ENCODE measurements around the gene FAM168A.
"Not testable (repeated sequence)": the region's sequence is repeated elsewhere in the genome, so short reads cannot be mapped to it uniquely, and the experiment has no call there.

FAM168A gene

DNA sequence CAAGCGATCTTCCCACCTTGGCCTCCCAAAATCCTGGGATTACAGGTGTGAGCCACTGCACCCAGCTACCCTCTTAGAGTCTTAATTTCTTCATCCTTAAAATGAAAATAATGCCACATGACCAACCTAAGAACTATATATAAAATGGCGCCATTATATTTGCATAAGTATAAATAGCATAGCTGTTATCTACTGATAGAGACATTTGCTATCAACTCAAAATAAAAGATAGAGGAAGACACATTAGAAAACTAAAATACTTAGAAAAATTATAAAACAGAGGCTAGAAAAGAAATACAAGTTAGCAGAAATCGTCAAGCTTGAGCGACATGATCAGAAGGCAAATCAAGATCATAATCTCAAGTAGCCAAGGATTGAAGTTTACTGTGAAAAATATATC, 6.2 kb downstream of the FAM168A start:
- DNase-seq, result no peak

DNA sequence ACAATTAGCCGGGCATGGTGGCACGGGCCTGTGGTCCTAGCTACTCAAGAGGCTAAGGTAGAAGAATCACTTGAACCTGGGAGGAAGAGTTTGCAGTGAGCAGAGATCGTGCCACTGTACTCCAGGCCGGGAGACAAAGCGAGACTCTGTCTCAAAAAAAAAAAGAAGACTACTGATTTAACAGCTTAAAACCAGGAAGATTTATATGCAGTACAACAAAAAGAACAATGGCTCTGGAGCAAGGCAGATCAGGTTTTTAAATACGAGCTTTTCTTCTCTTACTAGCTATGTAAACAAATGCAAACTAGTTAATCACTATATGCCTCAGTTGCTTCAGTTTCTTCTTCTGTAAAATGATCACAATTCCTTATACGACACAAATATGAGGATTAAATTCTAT, 6.9 kb downstream of the FAM168A start:
- no peak for DNase-seq

DNA sequence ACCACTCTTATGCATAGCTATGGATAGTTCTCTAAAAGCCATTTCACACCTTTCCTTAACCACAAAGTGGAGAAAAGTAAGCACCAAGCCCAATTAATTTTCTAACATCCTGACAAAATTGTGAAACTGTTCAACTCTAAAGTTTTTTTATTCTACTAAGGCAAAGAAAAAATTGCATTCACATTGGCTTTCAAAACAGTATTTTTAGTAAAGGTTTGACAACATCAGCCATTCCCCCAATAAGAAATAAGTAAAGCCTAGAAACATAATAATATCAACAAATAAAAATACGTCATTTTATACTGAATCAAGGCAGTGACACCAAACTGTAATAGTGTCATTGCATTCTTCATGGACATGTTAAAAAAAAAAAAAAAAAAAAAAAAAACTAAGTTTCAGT, 11.1 kb downstream of the FAM168A start:
- DNase-seq, result no peak

DNA sequence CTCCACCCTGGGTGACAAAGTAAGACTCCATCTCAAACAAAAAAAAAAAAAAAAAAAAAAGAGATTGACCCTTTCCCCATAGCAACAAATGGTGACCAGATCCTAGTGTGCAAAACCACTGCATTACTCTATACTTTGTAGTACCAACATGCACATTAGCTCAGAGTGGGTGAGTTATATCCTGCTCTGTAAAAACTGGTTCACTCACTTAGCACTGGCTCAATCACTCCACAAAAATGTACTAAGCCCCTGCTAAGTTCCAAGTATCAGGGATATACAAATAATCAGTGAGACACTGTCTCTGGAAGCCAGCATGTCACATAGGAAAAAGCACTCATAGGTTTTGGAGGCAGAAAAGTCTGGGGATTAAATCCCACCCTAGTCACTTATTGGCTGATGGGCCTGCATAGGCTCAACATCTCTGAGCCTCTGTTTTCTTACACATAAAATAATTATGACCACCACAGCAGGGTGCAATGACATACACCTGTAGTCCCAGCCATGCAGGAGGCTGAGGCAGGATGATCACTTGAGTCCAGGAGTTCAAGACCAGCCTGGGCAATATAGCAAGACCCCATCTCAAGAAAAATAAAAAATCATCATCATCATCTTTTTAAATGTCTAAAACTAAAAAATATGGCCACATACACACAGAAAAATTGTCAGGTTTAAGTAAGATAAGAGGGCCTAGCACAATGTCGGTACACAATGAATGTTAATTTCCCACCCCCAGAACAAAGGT, 11.9 kb downstream of the FAM168A start:
- DNase-seq, result no peak

GRCh38 chr11:73584831-73585230, 13.1 kb downstream of the FAM168A start:
- DNase-seq, result no peak

DNA sequence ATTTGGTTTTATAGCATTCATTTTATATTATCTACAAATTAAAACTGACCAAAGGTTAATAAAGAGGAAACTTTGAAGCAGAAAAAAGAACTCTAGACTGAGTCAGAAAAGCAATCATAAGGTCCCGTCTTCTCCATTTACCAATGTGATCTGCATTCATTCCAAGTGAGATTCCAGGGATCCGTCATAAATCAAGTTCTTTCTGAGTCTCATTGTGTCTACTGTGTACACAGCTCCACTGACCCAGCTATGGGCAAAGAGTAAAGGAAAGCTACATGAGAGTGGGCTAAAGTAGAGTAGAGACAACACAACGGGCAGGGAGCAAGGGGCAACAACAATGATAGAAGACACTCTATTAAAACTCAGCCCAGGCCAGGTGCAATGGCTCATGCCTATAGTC, 15.3 kb downstream of the FAM168A start:
- DNase-seq, result no peak

DNA sequence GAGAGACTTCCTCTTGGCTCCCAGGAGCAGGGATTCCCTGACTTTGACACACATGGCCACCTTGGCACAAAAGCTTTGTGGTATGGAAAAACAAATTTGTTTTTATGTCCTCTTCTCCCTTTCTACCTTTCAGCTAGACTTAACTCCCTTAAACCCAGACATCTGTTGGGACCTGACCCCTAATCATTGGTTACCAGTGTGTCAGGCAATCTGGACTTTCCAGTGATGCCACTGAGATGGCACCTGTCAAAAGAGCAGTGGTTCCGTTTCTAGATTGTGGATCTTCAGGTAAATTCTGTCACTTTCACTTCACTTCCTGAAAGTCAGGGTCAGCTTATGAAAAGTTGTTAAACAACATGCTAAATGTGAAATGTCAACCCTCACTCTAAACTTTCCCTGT, 17.2 kb downstream of the FAM168A start:
- not testable (repeated sequence) for DNase-seq

DNA sequence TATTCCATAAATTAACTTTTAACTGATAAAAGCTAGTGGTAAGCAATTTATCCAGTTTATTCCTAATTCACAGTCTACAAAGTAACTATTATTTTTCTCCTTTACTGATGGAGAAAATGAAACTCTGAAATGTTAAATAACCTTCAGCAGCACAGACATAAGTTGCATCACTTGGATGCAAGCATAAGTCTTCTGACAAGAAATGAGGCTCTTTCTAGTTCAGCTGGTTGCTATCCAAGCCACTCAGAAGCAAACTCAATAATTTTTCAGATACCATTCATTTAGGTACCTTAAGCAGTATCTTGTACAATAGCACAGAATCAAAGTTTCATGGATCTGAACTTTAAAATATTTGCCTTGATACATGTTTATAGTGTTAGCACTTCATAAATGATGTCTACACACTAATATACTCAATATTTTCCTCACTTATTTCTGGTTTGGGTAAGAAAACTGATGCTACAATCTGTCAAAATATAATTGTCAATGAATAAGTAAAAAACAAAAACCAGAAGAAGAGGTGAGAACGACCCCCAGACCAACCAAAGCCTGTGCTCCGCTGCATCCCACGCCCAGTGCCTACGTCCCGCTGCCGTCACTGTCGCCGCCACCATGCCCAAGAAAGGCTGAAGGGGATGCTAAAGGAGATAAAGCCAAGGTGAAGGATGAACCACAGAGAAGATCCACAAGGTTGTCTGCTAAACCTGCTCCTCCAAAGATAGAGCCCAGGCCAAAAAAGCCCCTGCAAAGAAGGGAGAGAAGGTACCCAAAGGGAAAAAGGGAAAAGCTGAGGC, 18.1 kb downstream of the FAM168A start:
- DNase-seq, result no peak

- DNase-seq, result no peak
Observed at GRCh38 chr11:73578592-73579185, 19.2 kb downstream of the FAM168A start.

GRCh38 chr11:73577496-73577917, 20.4 kb downstream of the FAM168A start:
- DNase-seq, result no peak

DNA sequence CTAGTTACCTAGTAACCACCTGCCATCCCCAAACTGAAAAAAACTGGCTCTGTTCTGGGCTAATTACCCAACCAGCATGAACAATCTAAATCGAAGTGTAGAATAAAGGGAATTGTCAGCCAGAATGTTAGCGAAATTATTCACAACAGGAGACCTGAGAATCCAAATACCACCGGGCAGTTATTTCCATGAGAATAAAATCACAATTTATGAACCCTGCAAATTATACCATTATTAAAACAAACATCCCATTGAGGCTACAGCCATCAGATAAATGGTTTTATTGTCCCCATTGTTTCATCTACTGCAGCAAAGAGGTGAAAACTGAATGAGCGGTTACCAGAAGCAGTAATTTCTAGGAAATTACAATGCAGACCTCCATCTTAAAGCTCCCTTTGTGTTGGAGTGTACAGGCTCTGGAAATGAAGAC, 21.7 kb downstream of the FAM168A start:
- DNase-seq, result no peak

GRCh38 chr11:73571982-73572381, 25.9 kb downstream of the FAM168A start:
- not testable (repeated sequence) for DNase-seq

- DNase-seq, result no peak
Observed at GRCh38 chr11:73570415-73571114, 27.3 kb downstream of the FAM168A start.

- DNase-seq, result no peak
Observed at GRCh38 chr11:73566977-73567755, 30.7 kb downstream of the FAM168A start.

GRCh38 chr11:73566422-73566821, 31.5 kb downstream of the FAM168A start:
- no peak for DNase-seq

DNA sequence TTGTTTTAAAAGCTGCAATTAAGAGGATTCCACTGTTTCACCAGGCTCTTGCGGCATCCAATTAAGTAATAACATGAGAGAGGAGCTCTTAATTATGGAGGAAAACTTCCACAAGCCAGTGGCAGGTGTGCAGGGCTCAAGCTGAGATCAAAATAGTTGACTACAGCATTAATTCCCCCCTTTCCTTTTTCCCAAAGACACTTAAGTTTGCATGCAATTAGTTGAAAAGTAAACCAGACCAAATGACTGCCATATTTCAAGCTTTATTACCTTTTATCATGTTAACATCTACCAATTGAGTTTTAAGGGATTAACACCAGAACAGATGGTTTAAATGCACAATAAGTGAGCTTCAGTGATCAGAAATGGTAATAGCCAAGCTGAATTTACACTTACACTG, 32.1 kb downstream of the FAM168A start:
- no peak for DNase-seq

DNA sequence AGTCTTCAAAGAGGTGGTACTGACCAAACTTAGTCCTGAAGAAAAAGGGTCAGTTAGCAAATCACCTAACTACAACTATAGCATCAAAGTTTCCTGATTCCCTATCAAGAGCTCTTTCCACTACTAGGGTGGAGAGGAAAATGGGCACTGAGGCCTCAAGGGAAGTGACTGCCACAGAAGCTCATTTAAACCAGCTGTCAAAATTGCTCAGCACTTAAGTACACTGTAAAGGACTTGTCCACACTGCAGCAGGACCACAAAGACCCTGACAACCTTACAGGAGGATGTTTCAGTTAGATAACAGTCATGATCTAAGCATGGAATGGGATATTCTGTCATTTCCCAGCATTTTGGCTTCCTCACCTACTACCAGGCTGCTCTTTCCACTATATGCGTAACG, 33.0 kb downstream of the FAM168A start:
- no peak for DNase-seq

GRCh38 chr11:73563539-73564200, 34.2 kb downstream of the FAM168A start:
- DNase-seq, result no peak

- DNase-seq, result no peak
Observed at GRCh38 chr11:73559743-73560142, 38.2 kb downstream of the FAM168A start.

DNA sequence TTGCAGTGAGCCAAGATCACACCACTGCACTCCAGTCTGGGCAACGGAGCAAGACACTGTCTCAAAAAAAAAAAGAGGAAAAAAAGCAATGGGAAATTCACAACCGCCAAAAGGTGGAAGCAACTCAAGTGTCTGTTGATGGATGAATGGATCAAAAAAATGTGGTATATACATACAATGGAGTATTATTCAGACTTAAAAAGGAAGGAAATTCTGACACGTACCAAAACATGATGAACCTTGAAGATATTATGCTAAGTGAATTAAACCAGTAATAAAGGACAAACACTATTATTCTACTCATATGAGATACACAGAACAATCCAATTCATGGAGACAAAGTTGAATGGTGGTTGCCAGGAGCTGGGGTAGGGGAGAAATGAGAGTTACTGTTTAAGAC, 40.9 kb downstream of the FAM168A start:
- DNase-seq, result no peak

DNA sequence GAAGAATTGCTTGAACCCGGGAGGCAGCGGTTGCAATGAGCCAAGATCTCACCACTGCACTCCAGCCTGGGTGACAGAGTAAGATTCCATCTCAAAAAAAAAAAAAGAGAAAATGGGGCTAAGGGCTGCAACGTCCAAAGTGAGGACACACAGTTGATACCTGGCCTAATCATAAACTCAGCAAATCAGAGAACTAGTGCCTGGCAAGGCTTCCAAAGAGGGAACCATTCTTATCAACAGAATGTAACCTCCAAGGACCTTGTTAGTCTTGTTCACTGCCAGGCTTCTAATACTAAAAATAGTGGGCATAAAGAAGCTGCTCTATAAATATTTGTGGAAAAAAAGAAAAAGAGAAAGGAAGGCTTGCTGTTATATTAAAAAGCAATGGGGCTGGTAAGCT, 42.3 kb downstream of the FAM168A start:
- no peak for DNase-seq
